ENCODE data around the gene SHQ1.
"Not testable (repeated sequence)": the region's sequence is repeated elsewhere in the genome, so short reads cannot be mapped to it uniquely, and the experiment has no call there.

Gene SHQ1

GRCh38 chr3:72746430-72747411 lies 101.5 kb downstream of the SHQ1 start:
- no peak for DNase-seq

GRCh38 chr3:72745146-72745999 lies 102.9 kb downstream of the SHQ1 start:
- no peak for DNase-seq

- DNase-seq = no peak
Observed at GRCh38 chr3:72744330-72744729, 103.9 kb downstream of the SHQ1 start.

- DNase-seq = no peak
Observed at GRCh38 chr3:72739531-72740466, 108.4 kb downstream of the SHQ1 start.

GRCh38 chr3:72738752-72739530 lies 109.3 kb downstream of the SHQ1 start:
- DNase-seq = no peak

GRCh38 chr3:72735072-72735471 lies 113.2 kb downstream of the SHQ1 start:
- not testable (repeated sequence) for DNase-seq

GRCh38 chr3:72733676-72734075 lies 114.6 kb downstream of the SHQ1 start:
- DNase-seq = no peak

- not testable (repeated sequence) for DNase-seq
Observed at GRCh38 chr3:72732666-72733345, 115.4 kb downstream of the SHQ1 start.

GRCh38 chr3:72728958-72729467 lies 119.2 kb downstream of the SHQ1 start:
- DNase-seq = no peak

GRCh38 chr3:72728329-72728889 lies 119.8 kb downstream of the SHQ1 start:
- DNase-seq = no peak

- no peak for DNase-seq
Observed at GRCh38 chr3:72727726-72728125, 120.5 kb downstream of the SHQ1 start.

- DNase-seq = no peak
Observed at GRCh38 chr3:72727172-72727571, 121.1 kb downstream of the SHQ1 start.

GRCh38 chr3:72725229-72725628 lies 123.0 kb downstream of the SHQ1 start:
- DNase-seq = no peak

- no peak for DNase-seq
Observed at GRCh38 chr3:72724070-72724469, 124.2 kb downstream of the SHQ1 start.

GRCh38 chr3:72722930-72723726 lies 125.1 kb downstream of the SHQ1 start:
- peak; percentile 10 for DNase-seq

- DNase-seq = no peak
Observed at GRCh38 chr3:72721683-72722381, 126.4 kb downstream of the SHQ1 start.

GRCh38 chr3:72720566-72720965 lies 127.7 kb downstream of the SHQ1 start:
- DNase-seq = no peak

- no peak for DNase-seq
Observed at GRCh38 chr3:72719137-72719536, 129.1 kb downstream of the SHQ1 start.

- not testable (repeated sequence) for DNase-seq
Observed at GRCh38 chr3:72714135-72714534, 134.1 kb downstream of the SHQ1 start.

Measured in amniotic stem cell (primary cell).